GM19372 (cell line): ENCODE results near the gene RSPH3.

Experiments
- ATAC-seq: cut with Tn5 transposase; IDR thresholded peaks from one replicate; pipeline ENCODE4 v1.9.1; 2021; ENCODE audit warnings: mild to moderate bottlenecking, low read depth, moderate library complexity; ENCODE audit not compliant: unreplicated experiment

Gene RSPH3

DNA sequence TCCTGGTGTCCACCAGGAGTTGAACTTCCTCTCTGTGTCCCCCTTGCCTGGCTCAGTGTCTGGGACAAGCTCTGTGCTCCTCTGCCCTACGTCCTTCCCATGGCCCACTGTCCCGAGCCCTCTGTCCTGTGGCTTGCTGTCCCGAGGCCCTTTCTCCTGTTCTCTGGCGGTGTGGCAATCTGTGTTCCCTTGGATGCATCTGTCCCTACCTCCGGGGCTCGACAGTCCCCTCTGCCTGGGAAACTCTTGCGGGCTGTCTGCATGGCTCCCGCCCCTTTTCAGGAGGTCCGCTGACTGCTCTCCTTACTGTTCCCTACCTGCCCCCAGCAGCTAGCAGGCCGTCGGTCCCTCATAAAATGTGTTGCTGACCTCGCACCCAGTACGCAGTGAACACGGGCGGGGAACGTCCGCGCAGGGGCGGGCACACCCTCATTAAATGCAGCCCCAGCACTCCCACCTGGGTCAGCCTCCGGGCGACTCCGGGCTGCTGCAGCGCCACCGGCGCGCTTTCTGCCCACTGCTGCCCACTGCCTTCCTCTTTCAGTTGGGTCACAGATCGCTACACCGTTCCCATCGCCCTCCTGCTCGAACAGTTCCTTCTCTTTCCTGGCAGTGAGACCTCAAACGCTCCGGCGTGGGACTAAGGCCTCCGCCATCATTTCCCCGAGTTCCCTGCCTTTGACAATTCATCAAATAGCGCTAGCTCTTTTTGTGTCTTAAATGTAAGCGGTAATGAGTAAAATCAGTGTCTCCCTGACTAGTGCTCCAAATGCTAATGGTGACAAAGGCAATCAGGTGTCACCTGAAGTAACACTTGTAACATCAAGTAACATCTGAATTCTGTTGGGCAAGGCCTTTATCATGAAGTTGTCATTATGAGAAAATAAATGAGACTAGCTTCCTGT, 60.5 kb downstream of the RSPH3 start:
- no peak for ATAC-seq

- no peak for ATAC-seq
Measured at GRCh38 chr6:158938811-158939254, 61.2 kb downstream of the RSPH3 start.

GRCh38 chr6:158938220-158938619, 61.8 kb downstream of the RSPH3 start:
- ATAC-seq: no peak

DNA sequence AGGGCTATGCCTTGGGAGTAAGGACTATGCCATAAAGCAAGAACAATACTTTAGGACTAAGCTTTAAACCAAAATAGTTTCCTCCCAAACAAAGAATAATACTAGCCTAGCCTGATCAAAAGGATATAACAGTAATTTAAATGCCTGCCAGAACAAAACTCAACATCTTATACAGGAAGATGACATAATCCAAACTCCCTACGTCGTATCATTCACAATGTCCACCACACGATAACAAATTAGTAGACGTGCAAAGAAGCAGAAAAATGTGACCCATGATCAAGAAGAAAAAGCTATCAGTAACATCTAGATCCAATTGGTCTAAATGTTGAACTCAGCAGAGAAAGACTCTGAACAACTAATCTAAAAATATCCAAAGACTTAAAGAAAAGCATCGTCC, 65.8 kb downstream of the RSPH3 start:
- no peak for ATAC-seq

GRCh38 chr6:158933079-158933595, 66.9 kb downstream of the RSPH3 start:
- ATAC-seq: no peak

- ATAC-seq: no peak
Measured at GRCh38 chr6:158928068-158928467, 71.9 kb downstream of the RSPH3 start.

DNA sequence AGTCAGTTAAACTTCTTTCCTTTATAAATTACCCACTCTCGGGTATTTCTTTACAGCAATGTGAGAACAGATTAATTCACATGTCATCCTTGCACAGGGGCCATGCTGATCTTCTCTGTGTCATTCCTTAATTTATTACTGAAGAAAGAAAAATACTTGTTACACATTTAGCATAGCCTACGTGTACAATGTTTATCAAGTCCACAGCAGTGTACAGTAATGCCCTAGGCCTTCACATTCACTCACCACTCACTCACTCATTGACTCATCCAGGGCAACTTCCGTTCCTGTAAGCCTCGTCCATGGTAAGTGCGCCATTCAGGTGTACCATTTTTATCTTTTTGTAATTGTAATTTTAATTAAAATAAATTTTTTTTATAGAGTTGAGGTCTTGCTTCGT, 73.6 kb downstream of the RSPH3 start:
- no peak for ATAC-seq

DNA sequence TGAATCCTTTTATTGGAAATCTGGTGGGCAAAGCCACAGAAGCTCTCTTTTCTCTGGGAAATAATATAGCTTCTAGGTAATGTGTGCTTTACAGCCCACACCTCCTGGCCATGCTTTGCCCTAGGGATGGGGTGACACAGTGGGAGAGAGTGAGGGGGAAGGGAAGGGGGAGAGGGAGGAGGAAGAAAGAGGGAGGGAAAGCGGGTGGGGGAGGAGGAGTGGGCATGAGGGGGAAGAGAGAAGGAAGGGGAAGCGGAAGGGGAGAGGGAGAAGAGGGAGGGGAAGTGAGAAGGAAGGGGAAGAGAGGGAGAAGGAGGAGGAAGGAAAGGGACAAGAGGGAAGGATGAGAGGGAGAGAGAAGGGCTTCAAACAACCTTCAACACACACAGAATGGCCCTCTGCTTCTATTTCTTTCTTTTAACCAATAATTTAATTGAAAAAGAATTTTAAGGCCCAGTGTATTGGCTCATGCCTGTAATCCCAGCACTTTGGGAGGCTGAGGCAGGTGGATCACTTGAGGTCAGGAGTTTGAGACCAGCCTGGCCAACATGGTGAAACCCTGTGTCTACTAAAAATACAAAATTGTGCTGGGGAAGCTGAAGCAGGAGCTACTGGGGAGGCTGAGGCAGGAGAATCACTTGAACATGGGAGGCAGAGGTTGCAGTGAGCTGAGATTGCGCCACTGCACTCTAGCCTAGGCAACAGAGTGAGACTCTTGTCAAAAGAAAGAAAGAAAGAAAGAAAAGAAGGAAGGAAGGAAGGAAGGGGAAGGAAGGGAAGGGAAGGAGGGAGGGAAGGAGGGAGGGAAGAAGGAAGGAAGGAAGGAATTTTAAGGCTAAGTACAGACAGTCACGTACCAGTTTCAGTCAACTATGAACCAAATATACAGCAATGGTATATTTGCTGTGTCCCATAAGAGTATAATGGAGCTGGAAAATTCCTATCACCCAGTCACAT, 75.2 kb downstream of the RSPH3 start:
- no peak for ATAC-seq

GRCh38 chr6:158923805-158924498, 76.0 kb downstream of the RSPH3 start:
- no peak for ATAC-seq
